ENCODE measurements around the gene NMB.

NMB gene

DNA sequence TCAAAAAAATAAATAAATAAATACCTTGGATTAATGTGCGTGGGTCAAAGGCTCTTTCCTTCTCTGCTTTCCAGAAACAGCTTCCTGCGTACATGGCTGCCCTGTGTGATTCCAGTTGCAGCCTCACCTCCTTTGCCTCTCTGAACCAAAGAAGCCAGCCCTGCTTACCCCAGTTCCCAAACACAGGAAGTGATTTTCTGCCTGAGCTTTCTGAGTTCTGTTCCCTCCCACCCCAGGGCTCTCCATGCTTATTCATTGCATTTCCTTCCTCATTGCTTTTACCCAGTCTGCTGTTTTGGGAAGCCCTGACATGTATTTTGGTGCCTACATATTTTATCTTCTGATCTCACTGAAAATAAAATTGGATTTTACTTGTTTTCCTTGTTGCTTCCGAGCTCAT, 41.8 kb downstream of the NMB start:
- H3K4me3 ChIP-seq (ENCODE audit: low read depth, low read length), result no peak overlapping the region
- ChIA-PET POLR2A (no interaction called here), CTCF (no interaction called here)
- TF ChIP-seq CTCF (IDR thresholded peaks at IDR 0.05; ENCODE audit: insufficient read depth, low read length, missing control alignments), result no peak
- no peak for DNase-seq (ENCODE audit: low read depth, low spot score)

DNA sequence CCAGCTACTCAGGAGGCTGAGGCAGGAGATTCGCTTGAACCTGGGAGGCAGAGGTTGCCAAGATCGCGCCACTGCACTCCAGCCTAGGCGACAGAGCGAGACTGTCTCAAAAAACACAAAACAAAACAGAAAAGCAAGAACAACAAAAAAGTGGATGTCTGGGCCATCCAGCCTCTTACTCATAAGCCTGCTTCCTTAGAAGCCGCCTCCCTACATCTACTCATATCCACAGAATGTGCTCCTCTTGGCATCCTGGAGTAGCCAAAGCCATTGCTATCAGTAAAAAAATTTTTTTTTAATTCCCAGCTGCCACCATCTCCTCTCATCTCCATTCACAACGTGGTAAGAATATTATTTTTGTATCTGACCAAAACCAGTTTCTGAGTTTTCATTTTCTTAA, 46.4 kb downstream of the NMB start:
- TF ChIP-seq CTCF (IDR thresholded peaks at IDR 0.05; ENCODE audit: insufficient read depth, low read length, missing control alignments), result no peak
- POLR2A ChIA-PET, result no interaction called here
- H3K4me3 ChIP-seq (ENCODE audit: low read depth, low read length), result no peak overlapping the region
- no peak for DNase-seq (ENCODE audit: low read depth, low spot score)
- CTCF ChIA-PET, result interaction anchor here (1.1 kb wide), 1 partner anchor 21 kb away, joined by 3 read pairs; no protein-coding TSS in a partner anchor

DNA sequence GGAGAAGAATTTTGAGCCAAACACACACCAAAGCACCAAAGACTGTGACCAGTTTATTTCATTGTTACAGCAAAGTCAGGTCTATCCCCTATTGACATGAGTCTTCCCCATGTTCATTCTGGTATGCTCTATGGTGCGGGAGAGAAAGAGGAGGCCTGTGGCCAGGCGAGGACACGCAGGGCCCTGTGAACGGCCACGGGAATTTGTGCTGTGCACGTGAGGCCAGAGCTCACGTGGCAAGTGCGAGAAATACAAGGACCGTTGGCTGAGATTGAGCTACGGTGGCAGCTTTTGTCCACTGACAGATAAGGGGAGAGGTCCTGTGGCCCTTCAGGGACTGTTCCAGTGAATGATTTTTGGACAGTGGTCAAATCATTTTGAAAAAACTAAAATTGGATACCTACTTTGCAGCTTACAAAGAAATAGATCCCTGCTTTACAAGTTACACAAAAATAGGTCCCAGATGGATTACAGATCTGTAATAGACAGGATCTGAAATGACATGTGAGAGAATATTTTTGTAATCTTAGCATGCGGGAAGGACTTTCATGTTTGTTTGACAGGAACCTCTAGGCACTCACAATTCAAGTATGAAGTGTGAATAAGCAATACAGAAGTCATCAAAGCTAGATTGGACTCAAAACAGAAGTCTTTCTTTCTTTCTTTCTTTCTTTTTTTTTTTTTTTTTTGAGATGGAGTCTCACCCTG, 48.0 kb downstream of the NMB start:
- no peak overlapping the region for H3K4me3 ChIP-seq (ENCODE audit: low read depth, low read length)
- ChIA-PET POLR2A (no interaction called here), CTCF (interaction anchor here (0.6 to 2.2 kb wide), 3 partner anchors 9 to 318 kb away, joined by 4 to 8 read pairs (median 4); no protein-coding TSS in a partner anchor)
- TF ChIP-seq CTCF (IDR thresholded peaks at IDR 0.05; ENCODE audit: insufficient read depth, low read length, missing control alignments), result no peak
- DNase-seq (ENCODE audit: low read depth, low spot score), result no peak

DNA sequence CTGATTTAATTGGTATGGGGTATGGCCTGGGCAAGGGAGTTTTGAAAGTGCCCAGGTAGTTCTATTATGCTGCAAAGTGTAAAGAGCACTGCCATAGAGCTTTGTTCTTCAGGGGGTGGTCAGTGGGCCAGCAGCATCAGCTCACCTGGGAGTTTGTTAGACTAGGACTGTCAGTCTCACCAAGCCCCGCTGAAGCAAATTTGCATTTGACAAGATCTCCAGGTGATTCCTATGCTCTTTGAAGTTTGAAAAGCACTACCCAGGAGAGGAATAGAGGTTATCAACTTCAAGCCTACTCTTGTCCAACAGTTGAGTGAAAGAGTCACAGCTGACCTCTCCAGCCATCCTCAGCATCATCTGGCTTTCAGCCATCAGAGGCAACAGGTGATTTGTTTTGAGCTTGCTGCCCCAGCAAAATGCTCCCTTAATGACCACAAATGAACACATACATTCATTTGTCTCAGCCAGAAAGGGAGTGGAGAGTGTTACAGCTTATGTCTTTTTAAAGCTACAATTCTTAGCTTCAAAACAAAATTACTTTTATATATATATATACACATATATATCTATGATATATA, 49.2 kb downstream of the NMB start:
- ChIA-PET CTCF (interaction anchor here (0.7 to 2.2 kb wide), 4 partner anchors 10 to 319 kb away, joined by 3 to 8 read pairs (median 4); no protein-coding TSS in a partner anchor), POLR2A (interaction anchor here (0.5 kb wide), 1 partner anchor 10 kb away, joined by 3 read pairs; no protein-coding TSS in a partner anchor)
- no peak overlapping the region for H3K4me3 ChIP-seq (ENCODE audit: low read depth, low read length)
- no peak for DNase-seq (ENCODE audit: low read depth, low spot score)
- no peak for TF ChIP-seq CTCF (IDR thresholded peaks at IDR 0.05; ENCODE audit: insufficient read depth, low read length, missing control alignments)

DNA sequence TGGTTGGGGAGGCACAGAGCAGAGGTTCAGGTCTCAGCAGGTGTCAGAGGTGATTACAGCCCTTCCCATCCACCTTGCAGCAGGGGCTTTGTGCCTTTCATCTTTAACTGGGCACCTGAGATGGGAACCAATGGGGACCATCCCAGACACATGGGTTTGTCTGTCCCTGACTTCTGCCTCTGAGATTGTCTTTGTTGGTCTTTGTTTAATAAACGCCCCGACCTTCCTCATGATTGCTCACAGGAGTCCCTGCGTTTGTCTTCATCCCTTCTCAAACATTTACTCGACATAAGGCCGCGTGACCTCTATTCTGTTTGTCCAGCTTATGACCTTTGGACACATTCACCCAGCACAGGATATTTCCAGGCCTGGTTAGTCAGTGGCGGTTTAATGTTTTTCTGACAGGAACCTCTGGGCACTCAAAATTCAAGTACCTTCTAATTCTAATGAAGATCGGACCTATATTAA, 51.3 kb downstream of the NMB start:
- ChIA-PET POLR2A (no interaction called here), CTCF (interaction anchor here (3.7 kb wide), 1 partner anchor 18 kb away, joined by 17 read pairs; no protein-coding TSS in a partner anchor)
- no peak overlapping the region for H3K4me3 ChIP-seq (ENCODE audit: low read depth, low read length)
- TF ChIP-seq CTCF (IDR thresholded peaks at IDR 0.05; ENCODE audit: insufficient read depth, low read length, missing control alignments), result no peak
- no peak for DNase-seq (ENCODE audit: low read depth, low spot score)

- ChIA-PET POLR2A (no interaction called here), CTCF (interaction anchor here (0.9 to 3.7 kb wide), 4 partner anchors 17 to 441 kb away, joined by 3 to 17 read pairs (median 4); no protein-coding TSS in a partner anchor)
- no peak overlapping the region for H3K4me3 ChIP-seq (ENCODE audit: low read depth, low read length)
- DNase-seq (ENCODE audit: low read depth, low spot score), result no peak
- no peak for TF ChIP-seq CTCF (IDR thresholded peaks at IDR 0.05; ENCODE audit: insufficient read depth, low read length, missing control alignments)
Measured at GRCh38 chr15:84605554-84605882, 52.5 kb downstream of the NMB start.
